Skeletal muscle tissue (tissue), 4 donors: Measurements from ENCODE around the gene LZTS3. TPM values are rescaled to one million over a fixed set of nuclear protein-coding genes. Genes with fewer than 3 reads are reported as not detected.
A peak's percentile ranks its signal among the peaks of the same experiment; 100 is the strongest.

Experiments
- H3K27ac ChIP-seq: one replicate; pipeline ENCODE4 v1.7.0; 2013; ENCODE audit warnings: mild to moderate bottlenecking, low read depth, low read length, inconsistent platforms
- H3K27me3 ChIP-seq, 3 donors: one replicate each; pipeline ENCODE4 v1.7.0; 2013; ENCODE audit warnings: low read length in 3 of 3; ENCODE audit not compliant: control insufficient read depth in 3 of 3, insufficient read depth in 3 of 3
- H3K36me3 ChIP-seq, 3 donors: one replicate each; pipeline ENCODE4 v1.7.0; 2013; ENCODE audit warnings: low read length in 3 of 3; ENCODE audit not compliant: control insufficient read depth in 3 of 3, insufficient read depth in 3 of 3
- H3K4me1 ChIP-seq, 3 donors: one replicate each; pipeline ENCODE4 v1.7.0; 2013; ENCODE audit warnings: low read length in 3 of 3, mild to moderate bottlenecking in 3 of 3; ENCODE audit not compliant: control insufficient read depth in 3 of 3, insufficient read depth in 3 of 3
- H3K4me3 ChIP-seq, 3 donors: one replicate each; pipeline ENCODE4 v1.7.0; 2013; ENCODE audit warnings: low read length in 3 of 3
- H3K9ac ChIP-seq, 3 donors: one replicate each; pipeline ENCODE4 v1.7.0; 2013; ENCODE audit warnings: low read length in 3 of 3, mild to moderate bottlenecking in 3 of 3, moderate library complexity in 2 of 3, low read depth in 1 of 3
- H3K9me3 ChIP-seq, 3 donors: one replicate each; pipeline ENCODE4 v1.7.0; 2013; ENCODE audit warnings: low read length in 3 of 3; ENCODE audit not compliant: control insufficient read depth in 3 of 3
- total RNA-seq: library from RNA; depleted of rRNA; stranded (reverse); fragments of >200 nt; gene quantifications from one replicate; pipeline ENCODE4 v1.2.3, GENCODE V29; 2014
- donor health status: Osteomylitis.

LZTS3 gene
- total RNA-seq, 1 donor from 2014 or later = 1.6 TPM

GRCh38 chr20:3204124-3204794 is 30.9 kb upstream of the LZTS3 start, which contains the start of gene DDRGK1:
DDRGK1 (minus strand) TSS chr20:3204682; CDS start chr20:3204627, 55 bp downstream.
- Histone ChIP-seq H3K9me3 (no peaks in the 10 kb centered on the region), H3K4me1 (peaks cover 15 to 17% (median 16%) of the 10 kb centered on the region in 3 donors), H3K4me3 (peak within 1 kb of the TSS; percentile 90 to 97 (median 94)), H3K27me3 (no peaks in the 10 kb centered on the region), H3K9ac (peak within 1 kb of the TSS; percentile 89 to 91 (median 90)), H3K27ac (peak within 1 kb of the TSS; percentile 64), H3K36me3 (peaks cover 15 to 21% (median 17%) of the 10 kb centered on the region in 3 donors)

- H3K27ac ChIP-seq = peak overlapping the region; percentile 64
- peak overlapping the region; percentile 89 to 91 (median 90) for H3K9ac ChIP-seq
- peak overlapping the region; percentile 90 to 97 (median 94) for H3K4me3 ChIP-seq
- no peaks in the 10 kb centered on the region for H3K27me3 ChIP-seq
- no peaks in the 10 kb centered on the region for H3K9me3 ChIP-seq
- H3K36me3 ChIP-seq = peaks cover 18 to 28% (median 25%) of the 10 kb centered on the region in 3 donors
- H3K4me1 ChIP-seq = peaks cover 12% of the 10 kb centered on the region in 3 donors
Observed at GRCh38 chr20:3203315-3204123, 30.2 kb upstream of the LZTS3 start.

- Histone ChIP-seq H3K36me3 (peaks cover 18 to 28% (median 25%) of the 10 kb centered on the region in 3 donors), H3K4me1 (peaks cover 10 to 11% (median 11%) of the 10 kb centered on the region in 3 donors), H3K9me3 (no peaks in the 10 kb centered on the region), H3K27ac (no peak overlapping the region), H3K27me3 (no peaks in the 10 kb centered on the region), H3K4me3 (peak overlapping the region in 1 of 3 donors; percentile 94), H3K9ac (peak overlapping the region; percentile 89 to 91 (median 90))
Observed at GRCh38 chr20:3202965-3203314, 29.6 kb upstream of the LZTS3 start.

- no peak overlapping the region for H3K9ac ChIP-seq
- no peak overlapping the region for H3K27ac ChIP-seq
- no peaks in the 10 kb centered on the region for H3K9me3 ChIP-seq
- H3K36me3 ChIP-seq = peaks cover 28 to 45% (median 45%) of the 10 kb centered on the region in 3 donors
- H3K4me3 ChIP-seq = no peak overlapping the region
- H3K27me3 ChIP-seq = no peaks in the 10 kb centered on the region
- peaks cover 10 to 11% (median 11%) of the 10 kb centered on the region in 3 donors for H3K4me1 ChIP-seq
Observed at GRCh38 chr20:3199976-3200755, 26.8 kb upstream of the LZTS3 start.

- no peak overlapping the region for H3K9ac ChIP-seq
- no peak overlapping the region for H3K27ac ChIP-seq
- H3K4me1 ChIP-seq = peaks cover 10 to 11% (median 11%) of the 10 kb centered on the region in 3 donors
- no peak overlapping the region for H3K4me3 ChIP-seq
- no peaks in the 10 kb centered on the region for H3K9me3 ChIP-seq
- no peaks in the 10 kb centered on the region for H3K27me3 ChIP-seq
- H3K36me3 ChIP-seq = peaks cover 38 to 55% (median 54%) of the 10 kb centered on the region in 3 donors
Observed at GRCh38 chr20:3199206-3199605, 25.9 kb upstream of the LZTS3 start.

- Histone ChIP-seq H3K4me1 (no peaks in the 10 kb centered on the region), H3K9me3 (no peaks in the 10 kb centered on the region), H3K36me3 (peaks cover 67 to 81% (median 76%) of the 10 kb centered on the region in 3 donors), H3K27me3 (no peaks in the 10 kb centered on the region), H3K27ac (no peak overlapping the region), H3K4me3 (no peak overlapping the region), H3K9ac (no peak overlapping the region)
Observed at GRCh38 chr20:3195590-3196237, 22.4 kb upstream of the LZTS3 start.

GRCh38 chr20:3194617-3195280 is 21.4 kb upstream of the LZTS3 start:
- Histone ChIP-seq H3K9me3 (no peaks in the 10 kb centered on the region), H3K27ac (no peak overlapping the region), H3K4me1 (no peaks in the 10 kb centered on the region), H3K4me3 (no peak overlapping the region), H3K27me3 (no peaks in the 10 kb centered on the region), H3K36me3 (peaks cover 67 to 75% (median 75%) of the 10 kb centered on the region in 3 donors), H3K9ac (no peak overlapping the region)

- no peak overlapping the region for H3K4me3 ChIP-seq
- no peaks in the 10 kb centered on the region for H3K27me3 ChIP-seq
- H3K9ac ChIP-seq = no peak overlapping the region
- H3K27ac ChIP-seq = no peak overlapping the region
- H3K36me3 ChIP-seq = peaks cover 60 to 75% (median 68%) of the 10 kb centered on the region in 3 donors
- H3K4me1 ChIP-seq = no peaks in the 10 kb centered on the region
- H3K9me3 ChIP-seq = no peaks in the 10 kb centered on the region
Observed at GRCh38 chr20:3193806-3194616, 20.7 kb upstream of the LZTS3 start.
